Muscle layer of duodenum (tissue), 2 donors: Measurements from ENCODE around the gene ALG14.

ENCODE experiments used
- H3K27ac ChIP-seq: one replicate; pipeline ENCODE4 v1.7.0; 2013; ENCODE audit warnings: mild to moderate bottlenecking, low read length
- H3K27me3 ChIP-seq: one replicate; pipeline ENCODE4 v1.7.0; 2013; ENCODE audit warnings: low read depth, mild to moderate bottlenecking, control low read depth, low read length
- H3K36me3 ChIP-seq, 2 donors: one replicate each; pipeline ENCODE4 v1.7.0; 2013; ENCODE audit warnings: low read length in 2 of 2, control low read depth in 1 of 2, mild to moderate bottlenecking in 1 of 2; ENCODE audit not compliant: insufficient read depth in 2 of 2, control insufficient read depth in 1 of 2
- H3K4me1 ChIP-seq, 2 donors: one replicate each; pipeline ENCODE4 v1.7.0; 2013; ENCODE audit warnings: low read length in 2 of 2, mild to moderate bottlenecking in 2 of 2, control low read depth in 1 of 2, moderate library complexity in 1 of 2; ENCODE audit not compliant: insufficient read depth in 2 of 2, control insufficient read depth in 1 of 2
- H3K4me3 ChIP-seq, 2 donors: one replicate each; pipeline ENCODE4 v1.7.0; 2013; ENCODE audit warnings: low read length in 2 of 2, low read depth in 1 of 2, mild to moderate bottlenecking in 1 of 2
- H3K9me3 ChIP-seq, 2 donors: one replicate each; pipeline ENCODE4 v1.7.0; 2013; ENCODE audit warnings: low read length in 2 of 2, control low read depth in 1 of 2, mild to moderate bottlenecking in 1 of 2; ENCODE audit not compliant: control insufficient read depth in 1 of 2
- donor health status: healthy.

The ALG14 gene

GRCh38 chr1:95086949-95087533 lies 14.3 kb upstream of the ALG14 start:
- Histone ChIP-seq H3K4me1 (no peaks in the 10 kb centered on the region), H3K9me3 (no peaks in the 10 kb centered on the region), H3K27ac (no peak overlapping the region), H3K4me3 (no peak overlapping the region), H3K27me3 (no peaks in the 10 kb centered on the region), H3K36me3 (no peaks in the 10 kb centered on the region)

GRCh38 chr1:95085376-95085775 lies 12.6 kb upstream of the ALG14 start:
- H3K36me3 ChIP-seq: no peaks in the 10 kb centered on the region
- no peaks in the 10 kb centered on the region for H3K27me3 ChIP-seq
- H3K9me3 ChIP-seq: no peaks in the 10 kb centered on the region
- H3K27ac ChIP-seq: no peak overlapping the region
- H3K4me3 ChIP-seq: no peak overlapping the region
- H3K4me1 ChIP-seq: no peaks in the 10 kb centered on the region

- Histone ChIP-seq H3K9me3 (no peaks in the 10 kb centered on the region), H3K4me1 (no peaks in the 10 kb centered on the region), H3K27ac (no peak overlapping the region), H3K36me3 (no peaks in the 10 kb centered on the region), H3K27me3 (no peaks in the 10 kb centered on the region), H3K4me3 (no peak overlapping the region)
Observed at GRCh38 chr1:95084317-95085176, 11.8 kb upstream of the ALG14 start.

- Histone ChIP-seq H3K4me1 (no peaks in the 10 kb centered on the region), H3K36me3 (no peaks in the 10 kb centered on the region), H3K4me3 (no peak overlapping the region), H3K27ac (no peak overlapping the region), H3K27me3 (no peaks in the 10 kb centered on the region), H3K9me3 (no peaks in the 10 kb centered on the region)
Observed at GRCh38 chr1:95080879-95081278, 8.1 kb upstream of the ALG14 start.

- H3K36me3 ChIP-seq: no peaks in the 10 kb centered on the region
- no peaks in the 10 kb centered on the region for H3K27me3 ChIP-seq
- no peaks in the 10 kb centered on the region for H3K9me3 ChIP-seq
- no peak overlapping the region for H3K4me3 ChIP-seq
- no peaks in the 10 kb centered on the region for H3K4me1 ChIP-seq
- H3K27ac ChIP-seq: no peak overlapping the region
Observed at GRCh38 chr1:95080446-95080845, 7.7 kb upstream of the ALG14 start.

- H3K27ac ChIP-seq: no peak overlapping the region
- H3K36me3 ChIP-seq: no peaks in the 10 kb centered on the region
- no peaks in the 10 kb centered on the region for H3K9me3 ChIP-seq
- H3K4me3 ChIP-seq: no peak overlapping the region
- H3K4me1 ChIP-seq: no peaks in the 10 kb centered on the region
- H3K27me3 ChIP-seq: no peaks in the 10 kb centered on the region
Observed at GRCh38 chr1:95076034-95076433, 3.3 kb upstream of the ALG14 start.

- Histone ChIP-seq H3K27ac (peak overlapping the region; percentile 94), H3K9me3 (no peaks in the 10 kb centered on the region), H3K4me3 (peak overlapping the region; percentile 69 to 98), H3K27me3 (no peaks in the 10 kb centered on the region), H3K36me3 (no peaks in the 10 kb centered on the region), H3K4me1 (no peaks in the 10 kb centered on the region)
Observed at GRCh38 chr1:95073446-95073845, 695 bp upstream of the ALG14 start.

GRCh38 chr1:95072117-95072516 lies 634 bp downstream of the ALG14 start:
- Histone ChIP-seq H3K27me3 (no peaks in the 10 kb centered on the region), H3K4me3 (peak overlapping the region; percentile 69 to 98), H3K27ac (peak overlapping the region; percentile 94), H3K4me1 (no peaks in the 10 kb centered on the region), H3K9me3 (no peaks in the 10 kb centered on the region), H3K36me3 (no peaks in the 10 kb centered on the region)

- no peaks in the 10 kb centered on the region for H3K36me3 ChIP-seq
- no peaks in the 10 kb centered on the region for H3K4me1 ChIP-seq
- H3K27me3 ChIP-seq: no peaks in the 10 kb centered on the region
- peak overlapping the region; percentile 69 to 98 for H3K4me3 ChIP-seq
- H3K27ac ChIP-seq: no peak overlapping the region
- no peaks in the 10 kb centered on the region for H3K9me3 ChIP-seq
Observed at GRCh38 chr1:95071539-95071938, 1.2 kb downstream of the ALG14 start.

GRCh38 chr1:95069710-95070093 lies 3.0 kb downstream of the ALG14 start:
- H3K9me3 ChIP-seq: no peaks in the 10 kb centered on the region
- no peak overlapping the region for H3K4me3 ChIP-seq
- H3K36me3 ChIP-seq: peaks cover 0 to under 1% of the 10 kb centered on the region in 2 donors
- H3K4me1 ChIP-seq: no peaks in the 10 kb centered on the region
- no peaks in the 10 kb centered on the region for H3K27me3 ChIP-seq
- no peak overlapping the region for H3K27ac ChIP-seq

GRCh38 chr1:95068956-95069709 lies 3.6 kb downstream of the ALG14 start:
- H3K4me1 ChIP-seq: no peaks in the 10 kb centered on the region
- H3K27me3 ChIP-seq: no peaks in the 10 kb centered on the region
- peaks cover 0 to 3% of the 10 kb centered on the region in 2 donors for H3K36me3 ChIP-seq
- H3K27ac ChIP-seq: no peak overlapping the region
- no peak overlapping the region for H3K4me3 ChIP-seq
- H3K9me3 ChIP-seq: no peaks in the 10 kb centered on the region
